ENCODE data around the gene SURF2. TPM values are rescaled to one million over a fixed set of nuclear protein-coding genes. Genes with fewer than 3 reads are reported as not detected.

The SURF2 gene
- total RNA-seq, 1 experiment from 2014 or later: 27.8 TPM

DNA sequence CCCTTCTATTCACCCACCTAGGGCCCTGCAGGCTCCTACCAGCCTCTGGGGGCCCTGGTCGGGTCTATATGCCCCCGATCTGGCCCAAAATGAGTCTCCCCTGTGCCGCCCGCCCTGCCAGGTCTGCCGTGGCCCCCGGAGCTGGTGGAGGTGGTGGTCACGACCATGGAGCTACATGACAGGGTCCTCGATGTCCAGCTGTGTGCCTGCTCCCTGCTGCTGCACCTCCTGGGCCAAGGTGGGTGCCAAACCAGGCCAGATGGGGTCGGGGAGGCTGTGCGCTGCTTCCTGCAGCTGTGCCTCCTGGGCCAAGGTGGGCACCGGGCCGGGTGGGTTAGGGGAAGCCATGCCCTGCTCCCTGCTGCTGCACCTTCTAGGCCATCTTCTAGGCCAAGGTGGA lies 43.9 kb downstream of the SURF2 start:
- intact Hi-C loops (cut with micrococcal nuclease): no loop called here
- Histone ChIP-seq H3K27ac (ENCODE audit: low read depth, low read length) (no peak overlapping the region), H2AFZ (ENCODE audit: low read depth, low read length, poor library complexity, severe bottlenecking) (no peak overlapping the region), H3K79me2 (ENCODE audit: insufficient read depth, low read length) (no peaks in the 10 kb centered on the region), H3K9me2 (ENCODE audit: insufficient read depth) (no peaks in the 10 kb centered on the region), H3K9ac (ENCODE audit: low read length) (no peak overlapping the region), H3K27me3 (ENCODE audit: insufficient read depth, low read length) (no peaks in the 10 kb centered on the region), H3K4me2 (ENCODE audit: low read length) (no peak overlapping the region), H3K9me3 (ENCODE audit: control insufficient read depth in 1 of 2, insufficient read depth in 1 of 2, low read depth in 1 of 2, low read length in 2 of 2) (no peaks in the 10 kb centered on the region), H3K36me3 (ENCODE audit: control insufficient read depth in 1 of 2, insufficient read depth in 2 of 2, low read length in 2 of 2) (peaks cover under 1 to 10% of the 10 kb centered on the region in 2 experiments; a peak in 2 of 4 replicates), H3K4me3 (replicated peaks in 1 of 2; ENCODE audit: low read depth in 1 of 2, low read length in 2 of 2) (no peak overlapping the region), H3K4me1 (ENCODE audit: control insufficient read depth in 1 of 2, insufficient read depth in 2 of 2, low read length in 2 of 2) (no peaks in the 10 kb centered on the region), H4K20me1 (ENCODE audit: insufficient read depth) (no peaks in the 10 kb centered on the region)
- ATAC-seq (no peak), DNase-seq (ENCODE audit: low read depth, low spot score) (no peak)
- BruUV-seq (replicated peaks): no TSS peak
- ChIA-PET CTCF (no interaction called here), RAD21 (ENCODE audit: low non-redundant PET in 1 of 2, low total read pairs in 2 of 2, uncharacterized antibody in 2 of 2, unreplicated experiment in 2 of 2) (no interaction called here), POLR2A (no interaction called here)
- TF ChIP-seq MAX (IDR thresholded peaks at IDR 0.05): no peak
- TF ChIP-seq ZBTB33 (IDR thresholded peaks at IDR 0.05; ENCODE audit: extremely low read depth, insufficient replicate concordance, low read length): no peak
- TF ChIP-seq YY1 (IDR thresholded peaks at IDR 0.05; ENCODE audit: extremely low read depth, insufficient replicate concordance, low read depth, low read length): no peak
- no peak for TF ChIP-seq RAD21 (IDR thresholded peaks at IDR 0.05; ENCODE audit: low read depth)
- TF ChIP-seq, protein P1, sequence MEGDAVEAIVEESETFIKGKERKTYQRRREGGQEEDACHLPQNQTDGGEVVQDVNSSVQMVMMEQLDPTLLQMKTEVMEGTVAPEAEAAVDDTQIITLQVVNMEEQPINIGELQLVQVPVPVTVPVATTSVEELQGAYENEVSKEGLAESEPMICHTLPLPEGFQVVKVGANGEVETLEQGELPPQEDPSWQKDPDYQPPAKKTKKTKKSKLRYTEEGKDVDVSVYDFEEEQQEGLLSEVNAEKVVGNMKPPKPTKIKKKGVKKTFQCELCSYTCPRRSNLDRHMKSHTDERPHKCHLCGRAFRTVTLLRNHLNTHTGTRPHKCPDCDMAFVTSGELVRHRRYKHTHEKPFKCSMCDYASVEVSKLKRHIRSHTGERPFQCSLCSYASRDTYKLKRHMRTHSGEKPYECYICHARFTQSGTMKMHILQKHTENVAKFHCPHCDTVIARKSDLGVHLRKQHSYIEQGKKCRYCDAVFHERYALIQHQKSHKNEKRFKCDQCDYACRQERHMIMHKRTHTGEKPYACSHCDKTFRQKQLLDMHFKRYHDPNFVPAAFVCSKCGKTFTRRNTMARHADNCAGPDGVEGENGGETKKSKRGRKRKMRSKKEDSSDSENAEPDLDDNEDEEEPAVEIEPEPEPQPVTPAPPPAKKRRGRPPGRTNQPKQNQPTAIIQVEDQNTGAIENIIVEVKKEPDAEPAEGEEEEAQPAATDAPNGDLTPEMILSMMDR (IDR thresholded peaks at IDR 0.05 in 2 of 3, conservative IDR thresholded peaks at IDR 0.05 in 1 of 3; ENCODE audit: borderline replicate concordance in 1 of 3, insufficient read depth in 1 of 3, low read depth in 2 of 3, low read length in 2 of 3): no peak
- no peak for TF ChIP-seq FOSL1 (IDR thresholded peaks at IDR 0.05; ENCODE audit: low read depth)
- no peak for TF ChIP-seq ZNF274 (IDR thresholded peaks at IDR 0.05; ENCODE audit: low read depth, low read length)
